GM23338 (cell line): ENCODE data around the gene BPIFB2. TPM values are rescaled to one million over a fixed set of nuclear protein-coding genes. Genes with fewer than 3 reads are reported as not detected.

Source experiments
- CREB1 ChIP-seq: fragments of 250-450 bp; sonication (Bioruptor Pico); IDR thresholded peaks from 2 replicates; pipeline ENCODE4 v1.5.0; 2020; ENCODE audit warnings: low read depth, mild to moderate bottlenecking, moderate library complexity
- EZH2 ChIP-seq: fragments of 200-600 bp; sonication (generic); IDR thresholded peaks from one replicate; pipeline ENCODE4 v1.8.0; 2017; ENCODE audit warnings: antibody characterized with exemption, mild to moderate bottlenecking, low read depth; ENCODE audit not compliant: unreplicated experiment
- EZH2phosphoT487 ChIP-seq: fragments of 200-600 bp; sonication (generic); IDR thresholded peaks from one replicate; pipeline ENCODE4 v1.8.1; 2018; ENCODE audit warnings: antibody characterized with exemption; ENCODE audit not compliant: unreplicated experiment
- JUNB ChIP-seq: IDR thresholded peaks from one replicate; pipeline ENCODE4 v1.6.1; 2016; ENCODE audit warnings: antibody characterized with exemption; ENCODE audit not compliant: unreplicated experiment
- NANOG ChIP-seq: IDR thresholded peaks from 2 replicates; pipeline ENCODE4 v1.6.1; 2016; ENCODE audit warnings: antibody characterized with exemption, borderline replicate concordance
- POLR2AphosphoS5 ChIP-seq: IDR thresholded peaks from 2 replicates; pipeline ENCODE4 v1.6.1; 2016; ENCODE audit warnings: antibody characterized with exemption, low read depth
- STAT1 ChIP-seq: IDR thresholded peaks from one replicate; pipeline ENCODE4 v1.6.1; 2016; ENCODE audit warnings: antibody characterized with exemption; ENCODE audit not compliant: unreplicated experiment
- ZNF114 ChIP-seq: fragments of 250-450 bp; sonication (Bioruptor Pico); IDR thresholded peaks from 2 replicates; pipeline ENCODE4 v1.5.0; 2020; ENCODE audit warnings: mild to moderate bottlenecking, moderate library complexity
- polyA plus RNA-seq: library from polyadenylated mRNA; unstranded; fragments of >200 nt; fragmentation: Nextera tagmentation; extraction: Ambion mirVana; gene quantifications from 2 replicates; pipeline ENCODE4 v1.2.1, GENCODE V29; 2016
- total RNA-seq: library from RNA; depleted of rRNA; stranded (reverse); fragments of >200 nt; shearing (Covaris generic); gene quantifications from 2 replicates; pipeline ENCODE4 v1.2.3, GENCODE V29; 2014
- TF ChIP-seq, protein P1 (sequence below), 2 experiments: fragments of 200-600 bp in 1 of 2; sonication (generic) in 1 of 2; conservative IDR thresholded peaks; 2 replicates each; pipeline versions ENCODE4 v1.5.1 to v1.6.1; 2016 to 2017; ENCODE audit warnings: antibody characterized with exemption in 2 of 2, low read depth in 2 of 2, mild to moderate bottlenecking in 2 of 2, moderate library complexity in 1 of 2
- TF ChIP-seq, protein P2 (sequence below): IDR thresholded peaks from 2 replicates; pipeline ENCODE4 v1.6.1; 2016; ENCODE audit warnings: antibody characterized with exemption
- TF ChIP-seq, protein P3 (sequence below): IDR thresholded peaks from one replicate; pipeline ENCODE4 v1.6.1; 2018; ENCODE audit warnings: antibody characterized with exemption; ENCODE audit not compliant: unreplicated experiment

Gene BPIFB2
- total and polyA plus RNA-seq, 2 experiments from 2014 or later: not detected

DNA sequence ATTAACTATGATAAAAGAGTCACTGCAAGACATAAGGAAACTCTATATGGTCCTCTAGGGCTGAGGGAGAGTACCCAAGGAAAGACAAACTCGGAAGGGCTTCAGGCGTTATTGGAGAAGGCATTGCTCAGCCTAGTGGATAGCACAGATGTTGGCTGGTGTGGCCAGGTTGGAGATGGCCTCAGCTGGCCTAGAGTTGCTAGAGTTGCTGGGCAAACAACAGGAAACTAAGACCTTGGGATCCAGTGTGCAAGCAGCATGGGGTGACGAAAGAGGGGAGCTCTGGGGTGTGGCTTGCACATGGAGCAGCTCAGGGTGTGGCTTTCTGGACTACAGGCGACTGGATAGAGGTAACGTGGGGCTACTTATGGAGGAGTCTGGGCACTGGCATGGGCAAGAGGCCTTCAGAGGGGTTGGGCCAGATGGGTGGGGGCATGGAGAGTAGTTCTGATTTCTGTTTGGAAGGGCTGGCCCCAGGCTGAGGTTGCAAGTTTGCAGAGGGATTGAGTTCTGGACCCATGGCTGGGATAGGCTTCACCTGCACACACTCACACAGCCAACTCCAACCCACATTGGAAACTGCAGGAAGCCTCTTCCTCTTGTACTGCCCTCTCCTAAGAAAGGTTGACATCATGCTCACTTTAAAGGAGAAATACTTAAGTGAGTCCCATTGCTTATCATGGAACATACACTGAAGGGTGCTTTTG, 18.7 kb downstream of the BPIFB2 start (continued):
- TF ChIP-seq, protein P1, sequence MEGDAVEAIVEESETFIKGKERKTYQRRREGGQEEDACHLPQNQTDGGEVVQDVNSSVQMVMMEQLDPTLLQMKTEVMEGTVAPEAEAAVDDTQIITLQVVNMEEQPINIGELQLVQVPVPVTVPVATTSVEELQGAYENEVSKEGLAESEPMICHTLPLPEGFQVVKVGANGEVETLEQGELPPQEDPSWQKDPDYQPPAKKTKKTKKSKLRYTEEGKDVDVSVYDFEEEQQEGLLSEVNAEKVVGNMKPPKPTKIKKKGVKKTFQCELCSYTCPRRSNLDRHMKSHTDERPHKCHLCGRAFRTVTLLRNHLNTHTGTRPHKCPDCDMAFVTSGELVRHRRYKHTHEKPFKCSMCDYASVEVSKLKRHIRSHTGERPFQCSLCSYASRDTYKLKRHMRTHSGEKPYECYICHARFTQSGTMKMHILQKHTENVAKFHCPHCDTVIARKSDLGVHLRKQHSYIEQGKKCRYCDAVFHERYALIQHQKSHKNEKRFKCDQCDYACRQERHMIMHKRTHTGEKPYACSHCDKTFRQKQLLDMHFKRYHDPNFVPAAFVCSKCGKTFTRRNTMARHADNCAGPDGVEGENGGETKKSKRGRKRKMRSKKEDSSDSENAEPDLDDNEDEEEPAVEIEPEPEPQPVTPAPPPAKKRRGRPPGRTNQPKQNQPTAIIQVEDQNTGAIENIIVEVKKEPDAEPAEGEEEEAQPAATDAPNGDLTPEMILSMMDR (conservative IDR thresholded peaks at IDR 0.05; ENCODE audit: low read depth in 2 of 2): no peak
- TF ChIP-seq STAT1: no peak
- TF ChIP-seq, protein P2, sequence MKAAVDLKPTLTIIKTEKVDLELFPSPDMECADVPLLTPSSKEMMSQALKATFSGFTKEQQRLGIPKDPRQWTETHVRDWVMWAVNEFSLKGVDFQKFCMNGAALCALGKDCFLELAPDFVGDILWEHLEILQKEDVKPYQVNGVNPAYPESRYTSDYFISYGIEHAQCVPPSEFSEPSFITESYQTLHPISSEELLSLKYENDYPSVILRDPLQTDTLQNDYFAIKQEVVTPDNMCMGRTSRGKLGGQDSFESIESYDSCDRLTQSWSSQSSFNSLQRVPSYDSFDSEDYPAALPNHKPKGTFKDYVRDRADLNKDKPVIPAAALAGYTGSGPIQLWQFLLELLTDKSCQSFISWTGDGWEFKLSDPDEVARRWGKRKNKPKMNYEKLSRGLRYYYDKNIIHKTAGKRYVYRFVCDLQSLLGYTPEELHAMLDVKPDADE: no peak
- TF ChIP-seq EZH2phosphoT487: no peak
- no peak for TF ChIP-seq EZH2
- TF ChIP-seq CREB1 (CRISPR knock-in tag): no peak
- TF ChIP-seq JUNB: no peak
- TF ChIP-seq, protein P3, sequence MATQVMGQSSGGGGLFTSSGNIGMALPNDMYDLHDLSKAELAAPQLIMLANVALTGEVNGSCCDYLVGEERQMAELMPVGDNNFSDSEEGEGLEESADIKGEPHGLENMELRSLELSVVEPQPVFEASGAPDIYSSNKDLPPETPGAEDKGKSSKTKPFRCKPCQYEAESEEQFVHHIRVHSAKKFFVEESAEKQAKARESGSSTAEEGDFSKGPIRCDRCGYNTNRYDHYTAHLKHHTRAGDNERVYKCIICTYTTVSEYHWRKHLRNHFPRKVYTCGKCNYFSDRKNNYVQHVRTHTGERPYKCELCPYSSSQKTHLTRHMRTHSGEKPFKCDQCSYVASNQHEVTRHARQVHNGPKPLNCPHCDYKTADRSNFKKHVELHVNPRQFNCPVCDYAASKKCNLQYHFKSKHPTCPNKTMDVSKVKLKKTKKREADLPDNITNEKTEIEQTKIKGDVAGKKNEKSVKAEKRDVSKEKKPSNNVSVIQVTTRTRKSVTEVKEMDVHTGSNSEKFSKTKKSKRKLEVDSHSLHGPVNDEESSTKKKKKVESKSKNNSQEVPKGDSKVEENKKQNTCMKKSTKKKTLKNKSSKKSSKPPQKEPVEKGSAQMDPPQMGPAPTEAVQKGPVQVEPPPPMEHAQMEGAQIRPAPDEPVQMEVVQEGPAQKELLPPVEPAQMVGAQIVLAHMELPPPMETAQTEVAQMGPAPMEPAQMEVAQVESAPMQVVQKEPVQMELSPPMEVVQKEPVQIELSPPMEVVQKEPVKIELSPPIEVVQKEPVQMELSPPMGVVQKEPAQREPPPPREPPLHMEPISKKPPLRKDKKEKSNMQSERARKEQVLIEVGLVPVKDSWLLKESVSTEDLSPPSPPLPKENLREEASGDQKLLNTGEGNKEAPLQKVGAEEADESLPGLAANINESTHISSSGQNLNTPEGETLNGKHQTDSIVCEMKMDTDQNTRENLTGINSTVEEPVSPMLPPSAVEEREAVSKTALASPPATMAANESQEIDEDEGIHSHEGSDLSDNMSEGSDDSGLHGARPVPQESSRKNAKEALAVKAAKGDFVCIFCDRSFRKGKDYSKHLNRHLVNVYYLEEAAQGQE: no peak
- no peak for TF ChIP-seq POLR2AphosphoS5
- no peak for TF ChIP-seq NANOG
- no peak for TF ChIP-seq ZNF114
